HG03521 (cell line): ENCODE data around the gene TBC1D25.
"Not testable (repeated sequence)": the region's sequence is repeated elsewhere in the genome, so short reads cannot be mapped to it uniquely, and the experiment has no call there.

Experiments used
- ATAC-seq: cut with Tn5 transposase; IDR thresholded peaks from one replicate; pipeline ENCODE4 v1.9.1; 2021; ENCODE audit warnings: mild to moderate bottlenecking, moderate library complexity; ENCODE audit not compliant: unreplicated experiment

Gene TBC1D25

GRCh38 chrX:48515842-48516241, 23.7 kb upstream of the TBC1D25 start:
- no peak for ATAC-seq

- no peak for ATAC-seq
Measured at GRCh38 chrX:48516285-48516684, 23.2 kb upstream of the TBC1D25 start.

GRCh38 chrX:48516987-48517386, 22.5 kb upstream of the TBC1D25 start:
- no peak for ATAC-seq

- ATAC-seq = not testable (repeated sequence)
Measured at GRCh38 chrX:48519481-48519880, 20.0 kb upstream of the TBC1D25 start.

- no peak for ATAC-seq
Measured at GRCh38 chrX:48520455-48520854, 19.1 kb upstream of the TBC1D25 start.

- no peak for ATAC-seq
Measured at GRCh38 chrX:48520976-48521352, 18.6 kb upstream of the TBC1D25 start.

GRCh38 chrX:48521353-48522243, 17.9 kb upstream of the TBC1D25 start, which contains the start of gene EBP:
Gene EBP, plus strand, starts transcription at chrX:48521808. Its CDS starts 1,964 bp downstream, at chrX:48523772.
- ATAC-seq = peak; percentile 95

- ATAC-seq = no peak
Measured at GRCh38 chrX:48522291-48522690, 17.2 kb upstream of the TBC1D25 start.

GRCh38 chrX:48523682-48524081, 15.8 kb upstream of the TBC1D25 start:
- no peak for ATAC-seq

GRCh38 chrX:48525853-48526252, 13.7 kb upstream of the TBC1D25 start:
- ATAC-seq = not testable (repeated sequence)

GRCh38 chrX:48530736-48531135, 8.8 kb upstream of the TBC1D25 start:
- ATAC-seq = no peak

GRCh38 chrX:48531358-48531959, 8.1 kb upstream of the TBC1D25 start:
- ATAC-seq = no peak

GRCh38 chrX:48532161-48532560, 7.4 kb upstream of the TBC1D25 start:
- ATAC-seq = no peak

- no peak for ATAC-seq
Measured at GRCh38 chrX:48533165-48533564, 6.3 kb upstream of the TBC1D25 start.

GRCh38 chrX:48538641-48539344, 721 bp upstream of the TBC1D25 start:
- ATAC-seq = no peak

GRCh38 chrX:48540028-48540375, 488 bp downstream of the TBC1D25 start:
- ATAC-seq = peak; percentile 33

- ATAC-seq = no peak
Measured at GRCh38 chrX:48540480-48540879, 966 bp downstream of the TBC1D25 start.

GRCh38 chrX:48541140-48541814, 1.8 kb downstream of the TBC1D25 start:
- no peak for ATAC-seq

GRCh38 chrX:48548871-48549270, 9.4 kb downstream of the TBC1D25 start:
- ATAC-seq = no peak

GRCh38 chrX:48555731-48556325, 16.3 kb downstream of the TBC1D25 start:
- not testable (repeated sequence) for ATAC-seq

GRCh38 chrX:48558271-48558670, 18.8 kb downstream of the TBC1D25 start:
- ATAC-seq = no peak
